Left lobe of liver (tissue), 2 donors: Measurements from ENCODE around the gene PIMREG. TPM values are rescaled to one million over a fixed set of nuclear protein-coding genes. Genes with fewer than 3 reads are reported as not detected.
A peak's percentile ranks its signal among the peaks of the same experiment; 100 is the strongest.
"Not testable (repeated sequence)": the region's sequence is repeated elsewhere in the genome, so short reads cannot be mapped to it uniquely, and the experiment has no call there.

Experiments used
- ATAC-seq: fragments of 200-7000 bp; cut with Tn5 transposase; one replicate; pipeline ENCODE4 v1.9.1; 2020; ENCODE audit warnings: mild to moderate bottlenecking, moderate library complexity
- DNase-seq: peaks from one replicate; pipeline ENCODE4 v3.0.0-alpha.2; 2020; ENCODE audit warnings: low spot score
- total RNA-seq: library from RNA; stranded (reverse); gene quantifications from one replicate; pipeline ENCODE4 v1.2.1, GENCODE V29; 2021
- donor health status: DM: no; HTN: no; CAD: no; lungs with moderate emphysema.
- donor health status: DM: no; HTN: yes; CAD: no.

The PIMREG gene
- total RNA-seq, 1 donor from 2014 or later: 0.23 TPM

GRCh38 chr17:6476076-6476809 lies 32.0 kb downstream of the PIMREG start:
- DNase-seq (no peak), ATAC-seq (no peak)

- no peak for DNase-seq
- ATAC-seq: no peak
Observed at GRCh38 chr17:6476810-6477179, 32.5 kb downstream of the PIMREG start.

DNA sequence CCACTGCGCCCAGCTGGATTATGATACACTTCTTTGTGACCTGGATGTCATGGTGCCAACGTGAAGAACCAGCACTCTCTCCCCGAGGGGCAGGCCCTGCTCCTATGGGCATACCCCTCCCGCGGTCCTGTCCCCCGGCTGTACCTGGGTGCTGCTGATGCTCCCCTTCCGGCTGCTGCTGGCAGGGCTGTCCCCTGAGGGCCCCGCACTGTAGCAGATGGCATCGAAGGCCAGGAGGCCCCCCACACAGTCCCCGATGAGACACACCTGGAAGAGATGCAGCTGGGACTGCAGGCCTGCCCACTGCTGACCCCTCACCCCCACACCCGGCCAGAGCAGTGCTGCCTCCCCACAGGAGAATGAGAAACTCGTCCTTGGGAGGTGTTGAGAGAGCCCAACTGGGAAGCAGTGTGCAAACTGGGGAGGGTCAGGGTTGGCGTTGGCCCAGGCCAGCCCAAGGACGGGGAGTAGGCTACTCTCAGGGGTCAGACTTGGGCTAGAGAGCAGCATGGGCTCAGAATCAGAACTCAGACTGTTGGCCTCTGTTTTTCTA lies 33.7 kb downstream of the PIMREG start:
- no peak for ATAC-seq
- no peak for DNase-seq

DNA sequence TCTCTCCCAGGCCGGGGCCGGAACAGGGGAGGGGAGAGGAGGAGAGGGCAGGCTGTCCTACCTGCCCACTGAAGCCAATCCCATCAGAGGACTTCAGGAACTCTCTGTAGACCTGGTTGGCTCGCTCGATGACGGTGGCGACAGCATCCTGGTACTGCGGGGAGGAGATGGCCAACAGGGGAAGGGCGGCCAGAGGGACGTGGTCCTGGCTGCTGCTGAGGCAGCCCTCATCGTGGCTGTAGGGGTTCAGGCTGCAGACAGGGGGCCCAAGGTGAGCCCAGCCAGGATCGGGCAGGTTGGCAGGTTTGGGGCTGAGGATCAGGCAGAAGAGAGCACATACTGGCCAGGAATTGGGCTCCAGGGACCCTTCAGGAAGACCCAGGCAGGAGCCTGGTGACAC lies 34.2 kb downstream of the PIMREG start:
- ATAC-seq (no peak), DNase-seq (no peak)

- DNase-seq (no peak), ATAC-seq (peak; percentile 18)
Observed at GRCh38 chr17:6479622-6480302, 35.5 kb downstream of the PIMREG start.

DNA sequence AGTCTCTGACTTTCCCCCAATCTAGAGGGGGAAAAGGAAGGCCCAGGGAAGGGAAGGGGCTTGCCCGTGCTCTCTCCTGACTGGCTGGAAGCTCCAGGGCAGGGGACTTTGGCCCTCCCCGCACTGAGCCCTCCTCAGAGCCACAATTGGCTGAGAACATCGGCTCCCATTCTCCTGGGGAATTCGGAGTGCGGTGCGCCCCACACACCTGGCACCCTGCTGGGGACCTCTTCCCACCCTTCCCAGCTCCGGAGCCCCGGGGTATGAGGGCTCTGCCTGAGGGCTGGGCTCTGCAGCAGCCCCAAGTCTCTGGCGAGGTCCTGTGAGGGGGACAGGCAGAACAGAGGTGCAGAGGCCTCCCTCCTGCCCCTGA lies 36.0 kb downstream of the PIMREG start:
- no peak for DNase-seq
- peak; percentile 12 for ATAC-seq

- ATAC-seq (no peak), DNase-seq (no peak)
Observed at GRCh38 chr17:6482105-6482455, 37.8 kb downstream of the PIMREG start.

- ATAC-seq, DNase-seq: not testable (repeated sequence)
Observed at GRCh38 chr17:6482796-6483195, 38.5 kb downstream of the PIMREG start.

DNA sequence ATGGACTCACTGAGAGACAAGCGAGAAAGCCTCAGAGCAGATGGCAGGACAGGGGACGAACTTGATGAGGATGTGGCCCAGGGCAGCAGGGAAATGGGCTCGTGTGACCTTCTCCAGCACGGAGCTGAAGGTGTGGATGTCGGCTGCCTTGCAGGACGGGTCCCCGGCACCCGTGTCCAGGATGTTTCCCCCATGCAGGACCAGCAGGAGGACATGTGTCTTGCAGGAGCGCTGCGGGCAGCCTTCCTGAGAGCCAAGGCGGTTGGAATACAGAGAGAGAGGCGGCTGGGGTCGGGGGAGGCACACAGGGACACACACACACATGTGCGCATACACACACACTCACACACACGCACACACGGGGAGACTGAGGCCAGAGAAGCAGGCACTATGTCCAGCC lies 39.3 kb downstream of the PIMREG start:
- ATAC-seq (no peak), DNase-seq (no peak)

- no peak for ATAC-seq
- DNase-seq: no peak
Observed at GRCh38 chr17:6485646-6486412, 41.6 kb downstream of the PIMREG start.

GRCh38 chr17:6487251-6488007 lies 43.2 kb downstream of the PIMREG start:
- ATAC-seq: peak; percentile 54
- DNase-seq: no peak

DNA sequence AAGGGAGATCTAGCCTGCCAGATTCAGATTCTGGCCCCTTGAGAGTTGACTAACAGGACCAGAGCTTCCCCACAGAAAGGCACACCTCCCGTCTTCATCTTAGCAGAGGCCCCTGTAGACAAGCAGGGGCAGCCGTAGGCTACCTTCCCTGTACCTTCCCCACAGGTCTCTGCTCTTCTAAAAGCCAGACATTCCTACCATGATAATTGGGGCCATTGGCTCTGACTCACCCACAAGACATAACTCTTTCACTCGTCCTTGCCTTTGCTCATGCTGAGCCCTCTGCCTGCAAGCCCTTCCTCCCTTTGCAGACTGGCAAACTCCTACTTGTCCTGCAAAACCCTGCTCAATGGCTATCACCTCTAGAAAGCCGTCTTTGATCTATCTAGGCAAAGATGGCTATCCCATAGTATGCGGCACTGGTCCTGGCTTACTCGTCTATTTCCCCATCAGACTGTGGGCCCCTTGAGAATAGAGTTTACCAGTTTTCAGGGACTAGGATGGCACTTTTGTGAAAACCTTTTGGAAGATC lies 43.8 kb downstream of the PIMREG start:
- DNase-seq (no peak), ATAC-seq (no peak)

GRCh38 chr17:6489016-6489550 lies 44.8 kb downstream of the PIMREG start:
- ATAC-seq (no peak), DNase-seq (no peak)

- no peak for ATAC-seq
- no peak for DNase-seq
Observed at GRCh38 chr17:6491071-6491700, 46.9 kb downstream of the PIMREG start.

GRCh38 chr17:6492892-6493674 lies 48.8 kb downstream of the PIMREG start:
- DNase-seq (no peak), ATAC-seq (peak; percentile 48)

GRCh38 chr17:6494239-6494941 lies 50.1 kb downstream of the PIMREG start:
- ATAC-seq: no peak
- no peak for DNase-seq

GRCh38 chr17:6495450-6496115 lies 51.3 kb downstream of the PIMREG start:
- DNase-seq: no peak
- no peak for ATAC-seq

DNA sequence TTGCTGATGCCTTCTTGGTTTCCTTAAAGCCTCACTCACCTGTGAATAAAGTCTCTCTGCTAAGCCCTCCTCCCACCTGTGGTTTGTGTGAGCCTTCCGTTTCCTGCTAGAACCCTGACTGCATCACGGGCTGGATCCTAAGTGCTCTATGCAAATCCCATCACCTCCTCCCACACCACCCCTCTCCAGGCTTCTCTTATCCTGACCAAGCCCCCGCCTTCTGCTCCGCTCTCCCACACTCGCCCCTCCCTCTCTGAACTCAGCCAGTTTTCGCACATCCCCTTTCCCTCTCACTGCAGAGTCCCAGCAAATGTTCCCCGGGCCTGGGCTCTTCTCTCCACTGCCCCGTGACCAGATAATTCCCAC lies 51.8 kb downstream of the PIMREG start:
- ATAC-seq (peak; percentile 40), DNase-seq (no peak)
